CD8-positive, alpha-beta memory T cell (primary cell): ENCODE measurements around the gene SCLT1. TPM values are rescaled to one million over a fixed set of nuclear protein-coding genes. Genes with fewer than 3 reads are reported as not detected.
A peak's percentile ranks its signal among the peaks of the same experiment; 100 is the strongest.
"Not testable (repeated sequence)": the region's sequence is repeated elsewhere in the genome, so short reads cannot be mapped to it uniquely, and the experiment has no call there.

Experiments used
- CTCF ChIA-PET: fragments of 350-600 bp; sonication (Branson Sonifier 250); formaldehyde crosslinking; loops from one replicate; lab custom pipeline; 2021; ENCODE audit warnings: antibody characterized with exemption; lab: Charles Lee
- POLR2A ChIA-PET: fragments of 350-600 bp; sonication (Branson Sonifier 250); formaldehyde crosslinking; loops from one replicate; lab custom pipeline; 2021; ENCODE audit warnings: antibody characterized with exemption; lab: Charles Lee
- DNase-seq, 5 donors: peaks; one replicate each; pipeline versions ENCODE4 v3.0.0 to v3.0.0-alpha.2; 2020 to 2022; ENCODE audit warnings: mixed read lengths in 1 of 5
- H3K27ac ChIP-seq: one replicate; pipeline ENCODE4 v1.7.0; 2013; ENCODE audit warnings: low read depth, mild to moderate bottlenecking, low read length, moderate library complexity
- H3K27me3 ChIP-seq: 2 replicates; pipeline ENCODE4 v1.7.0; 2013; ENCODE audit warnings: low read length, mild to moderate bottlenecking; ENCODE audit not compliant: insufficient read depth, poor library complexity, severe bottlenecking
- H3K36me3 ChIP-seq: 2 replicates; pipeline ENCODE4 v1.7.0; 2013; ENCODE audit warnings: mild to moderate bottlenecking, low read length, moderate library complexity; ENCODE audit not compliant: insufficient read depth
- H3K4me1 ChIP-seq: 2 replicates; pipeline ENCODE4 v1.7.0; 2013; ENCODE audit warnings: mild to moderate bottlenecking, low read length, moderate library complexity; ENCODE audit not compliant: insufficient read depth
- H3K4me3 ChIP-seq: 2 replicates; pipeline ENCODE4 v1.7.0; 2013; ENCODE audit warnings: mild to moderate bottlenecking, low read length
- H3K9me3 ChIP-seq: 2 replicates; pipeline ENCODE4 v1.7.0; 2013; ENCODE audit warnings: mild to moderate bottlenecking, low read length
- H3K27ac Mint-ChIP-seq, 8 donors: one replicate each; pipeline ENCODE4 v1.8.0; 2020 to 2021; ENCODE audit warnings: mixed read lengths in 8 of 8, mild to moderate bottlenecking in 6 of 8, inconsistent platforms in 3 of 8, moderate library complexity in 3 of 8
- H3K27me3 Mint-ChIP-seq, 2 donors: one replicate each; pipeline ENCODE4 v1.8.0; 2020 to 2021; ENCODE audit warnings: mixed read lengths in 2 of 2, mild to moderate bottlenecking in 1 of 2, moderate library complexity in 1 of 2
- H3K36me3 Mint-ChIP-seq, 3 donors: one replicate each; pipeline ENCODE4 v1.8.0; 2020 to 2021; ENCODE audit warnings: mixed read lengths in 3 of 3, inconsistent platforms in 1 of 3, mild to moderate bottlenecking in 1 of 3
- H3K4me1 Mint-ChIP-seq, 3 donors: one replicate each; pipeline ENCODE4 v1.8.0; 2020 to 2021; ENCODE audit warnings: mixed read lengths in 3 of 3, inconsistent platforms in 1 of 3, mild to moderate bottlenecking in 1 of 3
- H3K4me3 Mint-ChIP-seq, 7 donors: one replicate each; pipeline ENCODE4 v1.8.0; 2020 to 2021; ENCODE audit warnings: mixed read lengths in 7 of 7, mild to moderate bottlenecking in 6 of 7, moderate library complexity in 4 of 7, inconsistent platforms in 2 of 7
- H3K9me3 Mint-ChIP-seq, 5 donors: one replicate each; pipeline ENCODE4 v1.8.0; 2020 to 2022; ENCODE audit warnings: mixed read lengths in 5 of 5, mild to moderate bottlenecking in 3 of 5, moderate library complexity in 2 of 5, inconsistent platforms in 1 of 5
- polyA plus RNA-seq: library from polyadenylated mRNA; unstranded; fragments of 300-500 nt; fragmentation: Illumina TruSeq; gene quantifications from one replicate; pipeline ENCODE4 v1.2.3, GENCODE V29; 2021
- total RNA-seq, 2 experiments: library from RNA; stranded (reverse); gene quantifications; one replicate each; pipeline ENCODE4 v1.2.3, GENCODE V29; 2021

Gene SCLT1
- 10 to 100 TPM; 18.2 to 20.6 TPM for total RNA-seq
- 7.7 TPM for polyA plus RNA-seq

- H3K27me3 ChIP-seq, result no peaks in the 10 kb centered on the region
- peak; percentile 93 to 97 (median 94) for DNase-seq
- H3K4me3 ChIP-seq, result peak within 1 kb of the TSS; percentile 94
- Mint-ChIP-seq H3K27ac (peak within 1 kb of the TSS in 1 of 8 donors; percentile 86), H3K27me3 (no peaks in the 10 kb centered on the region), H3K36me3 (peaks cover 0 to 4% (median 0%) of the 10 kb centered on the region in 3 donors), H3K9me3 (no peaks in the 10 kb centered on the region), H3K4me1 (peaks cover 33 to 40% (median 38%) of the 10 kb centered on the region in 3 donors), H3K4me3 (peak within 1 kb of the TSS in 4 of 7 donors; percentile 12 to 33 (median 17))
- no peaks in the 10 kb centered on the region for H3K36me3 ChIP-seq
- no peaks in the 10 kb centered on the region for H3K9me3 ChIP-seq
- peak within 1 kb of the TSS; percentile 98 for H3K27ac ChIP-seq
- ChIA-PET POLR2A (interaction anchor here (0.9 to 2.3 kb wide), 6 partner anchors 281 to 1212 kb away, joined by 3 to 13 read pairs (median 4); partner anchors contain the start of genes ABHD18, LARP1B and PLK4), CTCF (interaction anchor here (0.7 to 2.2 kb wide), 3 partner anchors 12 to 808 kb away, joined by 3 to 7 read pairs (median 4); no protein-coding TSS in a partner anchor)
- peaks cover 41% of the 10 kb centered on the region for H3K4me1 ChIP-seq
Measured at GRCh38 chr4:129093191-129093920, at the start of gene SCLT1. SCLT1 (minus strand) TSS chr4:129093539; CDS start chr4:129093103, 436 bp downstream.

DNA sequence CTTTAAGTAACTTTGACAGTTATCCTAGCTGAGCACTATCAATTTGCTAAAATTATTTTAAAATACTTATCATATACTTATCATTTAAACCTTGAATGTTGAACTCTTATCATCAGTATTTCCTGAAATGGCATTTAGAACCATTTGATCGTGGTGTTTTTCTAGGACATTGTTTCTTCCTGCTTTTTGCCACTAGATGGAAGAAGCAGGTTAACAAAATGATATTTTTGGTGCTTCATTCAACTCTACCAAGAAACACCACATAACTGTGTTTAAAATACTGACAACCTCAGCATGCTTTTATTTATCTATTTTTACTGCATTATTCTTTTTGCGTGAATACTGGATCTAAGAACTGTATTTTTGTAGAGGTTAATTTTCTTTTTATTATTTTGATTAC lies 47.2 kb upstream of the SCLT1 start:
- Histone ChIP-seq H3K27me3 (no peaks in the 10 kb centered on the region), H3K27ac (no peak overlapping the region), H3K4me1 (no peaks in the 10 kb centered on the region), H3K9me3 (no peaks in the 10 kb centered on the region), H3K4me3 (no peak overlapping the region), H3K36me3 (no peaks in the 10 kb centered on the region)
- ChIA-PET CTCF (no interaction called here), POLR2A (no interaction called here)
- H3K27ac Mint-ChIP-seq, result no peak overlapping the region
- no peak for DNase-seq
- no peaks in the 10 kb centered on the region for H3K9me3 Mint-ChIP-seq
- H3K27me3 Mint-ChIP-seq, result peaks cover 5 to 14% of the 10 kb centered on the region in 2 donors
- H3K4me3 Mint-ChIP-seq, result no peak overlapping the region
- no peaks in the 10 kb centered on the region for H3K36me3 Mint-ChIP-seq
- H3K4me1 Mint-ChIP-seq, result no peaks in the 10 kb centered on the region

GRCh38 chr4:129138810-129139496 lies 45.6 kb upstream of the SCLT1 start:
- H3K4me1 Mint-ChIP-seq, result no peaks in the 10 kb centered on the region

DNA sequence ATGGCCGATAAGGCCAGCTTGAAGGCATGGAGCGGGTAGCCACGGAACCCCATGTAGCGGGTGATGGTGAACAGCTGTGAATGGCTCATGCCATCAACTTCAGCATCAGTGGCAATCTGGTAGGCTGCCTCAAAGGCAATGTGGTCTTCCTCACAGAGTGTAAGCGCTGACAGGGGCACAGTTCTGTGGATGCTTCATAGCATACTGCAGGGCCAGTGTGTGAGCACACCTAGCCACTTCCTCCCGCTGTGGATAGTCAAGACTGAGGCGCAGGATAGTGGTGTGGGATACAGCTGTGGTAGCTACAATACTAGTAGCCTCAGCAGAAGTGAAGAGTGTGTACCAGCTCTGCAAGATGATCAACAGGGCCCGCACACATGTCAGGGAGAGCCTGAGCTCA lies 43.1 kb upstream of the SCLT1 start:
- Mint-ChIP-seq H3K36me3 (peaks cover 0 to 2% (median 1%) of the 10 kb centered on the region in 3 donors), H3K4me3 (no peak overlapping the region), H3K9me3 (peaks cover 0 to 4% (median 4%) of the 10 kb centered on the region in 5 donors), H3K27me3 (peaks cover 5 to 8% of the 10 kb centered on the region in 2 donors), H3K27ac (no peak overlapping the region), H3K4me1 (no peaks in the 10 kb centered on the region)
- no peak overlapping the region for H3K27ac ChIP-seq
- no peaks in the 10 kb centered on the region for H3K9me3 ChIP-seq
- H3K4me1 ChIP-seq, result no peaks in the 10 kb centered on the region
- no peaks in the 10 kb centered on the region for H3K36me3 ChIP-seq
- ChIA-PET CTCF (no interaction called here), POLR2A (no interaction called here)
- DNase-seq, result no peak
- no peaks in the 10 kb centered on the region for H3K27me3 ChIP-seq
- no peak overlapping the region for H3K4me3 ChIP-seq

More at GRCh38 chr4:129138810-129139496, 45.6 kb upstream of the SCLT1 start:
- no peaks in the 10 kb centered on the region for H3K9me3 Mint-ChIP-seq
- ChIA-PET CTCF (no interaction called here), POLR2A (no interaction called here)
- peaks cover 3 to 18% of the 10 kb centered on the region in 2 donors for H3K27me3 Mint-ChIP-seq
- H3K9me3 ChIP-seq, result no peaks in the 10 kb centered on the region
- H3K36me3 Mint-ChIP-seq, result no peaks in the 10 kb centered on the region
- H3K4me3 ChIP-seq, result no peak overlapping the region
- no peaks in the 10 kb centered on the region for H3K4me1 ChIP-seq
- no peak overlapping the region for H3K4me3 Mint-ChIP-seq
- H3K36me3 ChIP-seq, result no peaks in the 10 kb centered on the region
- no peak overlapping the region for H3K27ac ChIP-seq
- DNase-seq, result no peak
- H3K27me3 ChIP-seq, result no peaks in the 10 kb centered on the region
- H3K27ac Mint-ChIP-seq, result no peak overlapping the region

GRCh38 chr4:129131343-129131742 lies 38.0 kb upstream of the SCLT1 start:
- Mint-ChIP-seq H3K4me1 (no peaks in the 10 kb centered on the region), H3K36me3 (peaks cover 0 to 2% (median 1%) of the 10 kb centered on the region in 3 donors)
- CTCF ChIA-PET, result no interaction called here

DNA sequence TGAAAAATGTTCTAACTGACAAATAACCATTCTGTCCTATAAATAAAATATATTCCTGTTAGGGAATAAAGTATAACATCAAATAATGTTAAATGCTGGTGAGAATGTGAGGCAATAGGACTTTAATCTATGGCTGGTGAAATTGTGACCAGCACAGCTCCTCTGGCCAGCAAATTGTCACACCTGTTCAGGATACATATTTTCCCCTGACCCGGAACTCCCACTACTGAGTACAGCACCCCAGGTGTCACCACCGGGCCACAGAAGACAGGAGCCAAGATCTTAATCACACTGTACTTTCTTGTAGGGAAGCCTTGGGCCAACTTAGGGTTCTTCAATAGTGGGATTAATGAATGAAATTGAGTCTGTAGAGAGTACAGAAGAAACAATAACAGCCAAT lies 35.8 kb upstream of the SCLT1 start:
- H3K27ac Mint-ChIP-seq, result no peak overlapping the region
- H3K27me3 Mint-ChIP-seq, result peaks cover 0 to 2% of the 10 kb centered on the region in 2 donors
- peaks cover 5 to 8% (median 6%) of the 10 kb centered on the region in 5 donors for H3K9me3 Mint-ChIP-seq
- Histone ChIP-seq H3K4me1 (no peaks in the 10 kb centered on the region), H3K27ac (no peak overlapping the region), H3K27me3 (no peaks in the 10 kb centered on the region), H3K9me3 (no peaks in the 10 kb centered on the region), H3K36me3 (no peaks in the 10 kb centered on the region), H3K4me3 (no peak overlapping the region)
- ChIA-PET POLR2A (no interaction called here), CTCF (no interaction called here)
- no peaks in the 10 kb centered on the region for H3K4me1 Mint-ChIP-seq
- no peak for DNase-seq
- no peak overlapping the region for H3K4me3 Mint-ChIP-seq
- H3K36me3 Mint-ChIP-seq, result peaks cover 1 to 7% (median 3%) of the 10 kb centered on the region in 3 donors

More at GRCh38 chr4:129131343-129131742, 38.0 kb upstream of the SCLT1 start:
- Mint-ChIP-seq H3K27ac (no peak overlapping the region), H3K4me3 (no peak overlapping the region), H3K27me3 (peaks cover 2 to 8% of the 10 kb centered on the region in 2 donors), H3K9me3 (peaks cover 5 to 7% (median 6%) of the 10 kb centered on the region in 5 donors)
- H3K36me3 ChIP-seq, result no peaks in the 10 kb centered on the region
- POLR2A ChIA-PET, result no interaction called here
- H3K4me3 ChIP-seq, result no peak overlapping the region
- no peaks in the 10 kb centered on the region for H3K27me3 ChIP-seq
- no peaks in the 10 kb centered on the region for H3K4me1 ChIP-seq
- no peak for DNase-seq
- no peaks in the 10 kb centered on the region for H3K9me3 ChIP-seq
- no peak overlapping the region for H3K27ac ChIP-seq

GRCh38 chr4:129126614-129127013 lies 33.3 kb upstream of the SCLT1 start:
- H3K9me3 ChIP-seq, H3K4me3 Mint-ChIP-seq, H3K27me3 Mint-ChIP-seq, H3K27me3 ChIP-seq, H3K27ac ChIP-seq, H3K4me1 ChIP-seq, DNase-seq, CTCF ChIA-PET, POLR2A ChIA-PET, H3K9me3 Mint-ChIP-seq, H3K4me3 ChIP-seq, H3K4me1 Mint-ChIP-seq, H3K27ac Mint-ChIP-seq, H3K36me3 ChIP-seq, H3K36me3 Mint-ChIP-seq: not testable (repeated sequence)

- peaks cover 0 to 3% (median 1%) of the 10 kb centered on the region in 3 donors for H3K36me3 Mint-ChIP-seq
- no peak overlapping the region for H3K4me3 Mint-ChIP-seq
- no peak overlapping the region for H3K27ac Mint-ChIP-seq
- Histone ChIP-seq H3K9me3 (no peaks in the 10 kb centered on the region), H3K36me3 (no peaks in the 10 kb centered on the region), H3K4me1 (no peaks in the 10 kb centered on the region), H3K27ac (no peak overlapping the region), H3K27me3 (no peaks in the 10 kb centered on the region), H3K4me3 (no peak overlapping the region)
- CTCF ChIA-PET, result no interaction called here
- no peak for DNase-seq
- no peaks in the 10 kb centered on the region for H3K9me3 Mint-ChIP-seq
- peaks cover 0 to 1% of the 10 kb centered on the region in 2 donors for H3K27me3 Mint-ChIP-seq
- POLR2A ChIA-PET, result no interaction called here
- no peaks in the 10 kb centered on the region for H3K4me1 Mint-ChIP-seq
Measured at GRCh38 chr4:129117705-129118104, 24.4 kb upstream of the SCLT1 start.
